ENCODE data around the gene MYOG. TPM values are rescaled to one million over a fixed set of nuclear protein-coding genes. Genes with fewer than 3 reads are reported as not detected.

Gene MYOG
- polyA plus RNA-seq, 1 donor (not counting 4 experiments of a cell fraction or from before 2014, with no cell fraction given): not detected

- H2AFZ ChIP-seq (ENCODE audit: control insufficient read depth, low read length): no peak overlapping the region
- DNase-seq (ENCODE audit: low read depth, low spot score): no peak
- no peak overlapping the region for H3K27ac ChIP-seq (ENCODE audit: control insufficient read depth, insufficient read depth, low read length)
- no peak overlapping the region for H3K4me2 ChIP-seq (ENCODE audit: control insufficient read depth, extremely low read depth, insufficient read depth, low read depth, low read length)
- no peak overlapping the region for H3K9ac ChIP-seq (ENCODE audit: control insufficient read depth, extremely low read depth, insufficient read depth, low read length)
- H3K9me3 ChIP-seq (ENCODE audit: control insufficient read depth, low read depth, low read length): no peaks in the 10 kb centered on the region
- peaks cover 22% of the 10 kb centered on the region for H3K27me3 ChIP-seq (ENCODE audit: control insufficient read depth, extremely low read depth, insufficient read depth, low read length)
- FAIRE-seq: no peak
- H3K36me3 ChIP-seq (ENCODE audit: control insufficient read depth in 2 of 2, extremely low read depth in 1 of 2, insufficient read depth in 2 of 2, low read length in 2 of 2): no peaks in the 10 kb centered on the region
- no peaks in the 10 kb centered on the region for H3K9me1 ChIP-seq (ENCODE audit: control insufficient read depth, extremely low read depth, insufficient read depth, low read length)
- dilution Hi-C loops (cut with MboI; ENCODE audit: extremely low pct_ligation_motif_present, low sequenced_read_pairs): no loop called here
- no peaks in the 10 kb centered on the region for H4K20me1 ChIP-seq (ENCODE audit: control insufficient read depth, extremely low read depth, insufficient read depth, low read length)
- H3K4me1 ChIP-seq (ENCODE audit: control insufficient read depth, extremely low read depth, insufficient read depth, low read length): no peaks in the 10 kb centered on the region
- no peaks in the 10 kb centered on the region for H3K79me2 ChIP-seq (ENCODE audit: control insufficient read depth, insufficient read depth, low read length)
- TF ChIP-seq EZH2 (IDR thresholded peaks at IDR 0.05; ENCODE audit: low read length) (no peak), CTCF (optimal IDR thresholded peaks at IDR 0.05 in 1 of 3, IDR thresholded peaks at IDR 0.05 in 1 of 3, conservative IDR thresholded peaks at IDR 0.05 in 1 of 3; ENCODE audit: extremely low read depth in 1 of 3, insufficient read depth in 2 of 3, low read length in 3 of 3) (no peak)
- no peak overlapping the region for H3K4me3 ChIP-seq (ENCODE audit: control insufficient read depth in 2 of 3, extremely low read depth in 1 of 3, insufficient read depth in 2 of 3, low read depth in 1 of 3, low read length in 3 of 3)
Measured at GRCh38 chr1:203082231-203082505, 3.6 kb downstream of the MYOG start.

- Histone ChIP-seq H3K9me1 (ENCODE audit: control insufficient read depth, extremely low read depth, insufficient read depth, low read length) (no peaks in the 10 kb centered on the region), H3K27ac (ENCODE audit: control insufficient read depth, insufficient read depth, low read length) (no peak overlapping the region), H3K9ac (ENCODE audit: control insufficient read depth, extremely low read depth, insufficient read depth, low read length) (no peak overlapping the region), H3K79me2 (ENCODE audit: control insufficient read depth, insufficient read depth, low read length) (no peaks in the 10 kb centered on the region), H3K27me3 (ENCODE audit: control insufficient read depth, extremely low read depth, insufficient read depth, low read length) (peaks cover 28% of the 10 kb centered on the region), H2AFZ (ENCODE audit: control insufficient read depth, low read length) (no peak overlapping the region), H3K4me1 (ENCODE audit: control insufficient read depth, extremely low read depth, insufficient read depth, low read length) (no peaks in the 10 kb centered on the region), H4K20me1 (ENCODE audit: control insufficient read depth, extremely low read depth, insufficient read depth, low read length) (no peaks in the 10 kb centered on the region), H3K36me3 (ENCODE audit: control insufficient read depth in 2 of 2, extremely low read depth in 1 of 2, insufficient read depth in 2 of 2, low read length in 2 of 2) (no peaks in the 10 kb centered on the region), H3K4me3 (ENCODE audit: control insufficient read depth in 2 of 3, extremely low read depth in 1 of 3, insufficient read depth in 2 of 3, low read depth in 1 of 3, low read length in 3 of 3) (no peak overlapping the region), H3K4me2 (ENCODE audit: control insufficient read depth, extremely low read depth, insufficient read depth, low read depth, low read length) (no peak overlapping the region), H3K9me3 (ENCODE audit: control insufficient read depth, low read depth, low read length) (no peaks in the 10 kb centered on the region)
- TF ChIP-seq CTCF (optimal IDR thresholded peaks at IDR 0.05 in 1 of 3, IDR thresholded peaks at IDR 0.05 in 1 of 3, conservative IDR thresholded peaks at IDR 0.05 in 1 of 3; ENCODE audit: extremely low read depth in 1 of 3, insufficient read depth in 2 of 3, low read length in 3 of 3) (no peak), EZH2 (IDR thresholded peaks at IDR 0.05; ENCODE audit: low read length) (no peak)
- FAIRE-seq (no peak), DNase-seq (ENCODE audit: low read depth, low spot score) (no peak)
- dilution Hi-C loops (cut with MboI; ENCODE audit: extremely low pct_ligation_motif_present, low sequenced_read_pairs): no loop called here
Measured at GRCh38 chr1:203081465-203082230, 4.2 kb downstream of the MYOG start.
